Lower leg skin (tissue), 3 donors: ENCODE results near the gene KLHL11.

Experiments used
- POLR2A ChIP-seq, 2 donors: fragments of 450-650 bp; IDR thresholded peaks; one replicate each; pipeline ENCODE4 v1.6.1; 2016 to 2017; ENCODE audit warnings: antibody characterized with exemption in 2 of 2, mild to moderate bottlenecking in 1 of 2, moderate library complexity in 1 of 2
- TF ChIP-seq, protein P1 (sequence below), 3 donors: fragments of 450-650 bp; IDR thresholded peaks; one replicate each; pipeline ENCODE4 v1.5.1; 2016; ENCODE audit warnings: antibody characterized with exemption in 3 of 3, mild to moderate bottlenecking in 3 of 3, moderate library complexity in 2 of 3

- TF ChIP-seq POLR2A (IDR thresholded peaks at IDR 0.05) = no peak
- TF ChIP-seq, protein P1, sequence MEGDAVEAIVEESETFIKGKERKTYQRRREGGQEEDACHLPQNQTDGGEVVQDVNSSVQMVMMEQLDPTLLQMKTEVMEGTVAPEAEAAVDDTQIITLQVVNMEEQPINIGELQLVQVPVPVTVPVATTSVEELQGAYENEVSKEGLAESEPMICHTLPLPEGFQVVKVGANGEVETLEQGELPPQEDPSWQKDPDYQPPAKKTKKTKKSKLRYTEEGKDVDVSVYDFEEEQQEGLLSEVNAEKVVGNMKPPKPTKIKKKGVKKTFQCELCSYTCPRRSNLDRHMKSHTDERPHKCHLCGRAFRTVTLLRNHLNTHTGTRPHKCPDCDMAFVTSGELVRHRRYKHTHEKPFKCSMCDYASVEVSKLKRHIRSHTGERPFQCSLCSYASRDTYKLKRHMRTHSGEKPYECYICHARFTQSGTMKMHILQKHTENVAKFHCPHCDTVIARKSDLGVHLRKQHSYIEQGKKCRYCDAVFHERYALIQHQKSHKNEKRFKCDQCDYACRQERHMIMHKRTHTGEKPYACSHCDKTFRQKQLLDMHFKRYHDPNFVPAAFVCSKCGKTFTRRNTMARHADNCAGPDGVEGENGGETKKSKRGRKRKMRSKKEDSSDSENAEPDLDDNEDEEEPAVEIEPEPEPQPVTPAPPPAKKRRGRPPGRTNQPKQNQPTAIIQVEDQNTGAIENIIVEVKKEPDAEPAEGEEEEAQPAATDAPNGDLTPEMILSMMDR (IDR thresholded peaks at IDR 0.05) = no peak
Observed at GRCh38 chr17:41821776-41822175, 43.4 kb downstream of the KLHL11 start.
